ENCODE measurements around the gene SGMS1. TPM values are rescaled to one million over a fixed set of nuclear protein-coding genes. Genes with fewer than 3 reads are reported as not detected.

Gene SGMS1
- total and polyA plus RNA-seq, 10 donors: 5.9 to 84.3 (median 34.6) TPM

GRCh38 chr10:50416181-50416824 is 207.5 kb downstream of the SGMS1 start:
- no peak overlapping the region for H3K27ac ChIP-seq
- TF ChIP-seq POLR2AphosphoS5 (IDR thresholded peaks at IDR 0.05) (no peak), CTCF (IDR thresholded peaks at IDR 0.05 in 8 of 11, conservative IDR thresholded peaks at IDR 0.05 in 3 of 11) (no peak), POLR2A (IDR thresholded peaks at IDR 0.05) (no peak)
- no peak for DNase-seq
- no peaks in the 10 kb centered on the region for H3K27me3 ChIP-seq (replicated peaks in 1 of 7)
- H3K4me1 ChIP-seq: peaks cover 0 to 70% (median 28%) of the 10 kb centered on the region in 6 donors
- no peaks in the 10 kb centered on the region for H3K36me3 ChIP-seq
- H3K4me3 ChIP-seq: peak overlapping the region in 1 of 8 donors; percentile 66
- no peaks in the 10 kb centered on the region for H3K9me3 ChIP-seq
- whole genome bisulfite sequencing, 5 donors: 54 to 78% (median 61%) methylated on average over 2 of the region's 2 CpGs
- intact Hi-C loops (cut with DNase I; ENCODE audit: low total_unique reads): loop anchor here (5.0 kb wide), 1 partner anchor 206 kb away; the partner anchor contains the start of gene SGMS1

- TF ChIP-seq POLR2AphosphoS5 (IDR thresholded peaks at IDR 0.05) (no peak), CTCF (IDR thresholded peaks at IDR 0.05 in 8 of 11, conservative IDR thresholded peaks at IDR 0.05 in 3 of 11) (no peak), POLR2A (IDR thresholded peaks at IDR 0.05) (no peak)
- 95 to 98% (median 96%) methylated on average over 3 of the region's 3 CpGs for WGBS, 5 donors
- H3K27me3 ChIP-seq (replicated peaks in 1 of 7): no peaks in the 10 kb centered on the region
- no peaks in the 10 kb centered on the region for H3K9me3 ChIP-seq
- no peaks in the 10 kb centered on the region for H3K36me3 ChIP-seq
- DNase-seq: no peak
- peaks cover 0 to 70% (median 23%) of the 10 kb centered on the region in 6 donors for H3K4me1 ChIP-seq
- no peak overlapping the region for H3K4me3 ChIP-seq
- no peak overlapping the region for H3K27ac ChIP-seq
- intact Hi-C loops (cut with DNase I; ENCODE audit: low total_unique reads): loop anchor here (5.0 kb wide), 1 partner anchor 207 kb away; the partner anchor contains the start of gene SGMS1
Observed at GRCh38 chr10:50415292-50415691, 208.5 kb downstream of the SGMS1 start.

- Histone ChIP-seq H3K27me3 (replicated peaks in 1 of 7) (no peaks in the 10 kb centered on the region), H3K36me3 (peaks cover 0 to 11% (median 0%) of the 10 kb centered on the region in 6 donors), H3K4me1 (peaks cover 0 to 35% (median 0%) of the 10 kb centered on the region in 6 donors), H3K4me3 (no peak overlapping the region), H3K27ac (no peak overlapping the region), H3K9me3 (peaks cover 0 to 12% (median 5%) of the 10 kb centered on the region in 8 donors)
- WGBS, 5 donors: 70 to 81% (median 74%) methylated on average over 6 of the region's 6 CpGs
- TF ChIP-seq CTCF (IDR thresholded peaks at IDR 0.05 in 8 of 11, conservative IDR thresholded peaks at IDR 0.05 in 3 of 11) (no peak), POLR2A (IDR thresholded peaks at IDR 0.05) (no peak), POLR2AphosphoS5 (IDR thresholded peaks at IDR 0.05) (no peak)
- no peak for DNase-seq
- intact Hi-C loops (cut with DNase I; ENCODE audit: low total_unique reads): no loop called here
Observed at GRCh38 chr10:50410066-50410811, 213.5 kb downstream of the SGMS1 start.
